ENCODE measurements around the gene SPON2. TPM values are rescaled to one million over a fixed set of nuclear protein-coding genes. Genes with fewer than 3 reads are reported as not detected.

The SPON2 gene
- total RNA-seq: 0.65 and 1.3 TPM in 2 replicates

DNA sequence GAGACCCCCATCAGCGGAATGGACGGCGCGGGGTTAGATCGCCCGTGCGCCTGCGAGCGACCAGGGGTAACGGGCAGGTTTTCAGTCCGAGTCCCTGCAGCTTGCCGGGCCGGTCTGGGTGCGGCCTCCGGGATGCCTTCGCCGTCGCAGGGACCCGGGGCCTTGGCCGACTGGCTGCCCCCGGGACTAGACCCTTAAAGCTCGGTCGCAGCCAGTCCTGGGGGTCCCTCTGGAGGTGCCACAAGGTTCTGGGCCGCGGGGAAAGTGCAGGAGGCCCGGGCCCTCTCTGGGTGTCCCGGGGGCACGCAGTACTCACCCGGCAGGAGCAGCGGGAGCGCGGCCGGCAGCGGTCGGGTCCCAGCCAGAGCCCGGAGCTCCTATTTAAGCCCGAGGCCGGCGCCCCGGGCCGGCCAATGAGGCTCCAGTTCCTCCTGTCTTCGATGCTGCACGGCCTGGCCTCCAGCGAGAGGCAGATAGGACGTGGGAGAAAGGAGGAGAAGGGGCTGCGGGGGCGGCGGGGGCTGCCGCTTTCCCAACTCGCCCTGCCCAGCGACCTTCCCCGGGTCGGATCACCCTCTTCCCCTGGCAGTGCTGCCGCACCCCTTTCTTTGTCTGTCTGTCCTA is at the start of gene SPON2:
SPON2 (minus strand) TSS at position 356 of the 624 bp plus-strand sequence.

Small RNA genes lying within 50 kb of the gene (small RNA-seq; reads per million reads assigned to genes)
- gene RF00554: not detected

Other genes starting within 250 kb of the SPON2 start
- 78.7 and 83.8 TPM in 2 replicates for gene GAK, start 240.3 kb downstream of the SPON2 start, total RNA-seq
- 6.8 and 10.8 TPM in 2 replicates for gene TMEM175, start 240.1 kb downstream of the SPON2 start, total RNA-seq
- gene DGKQ, start 199.0 kb downstream of the SPON2 start, total RNA-seq: 19.1 and 19.9 TPM in 2 replicates
- 13.7 and 18.0 TPM in 2 replicates for gene IDUA, start 185.5 kb downstream of the SPON2 start, total RNA-seq
- under 0.01 and 0.19 TPM in 2 replicates for gene SLC26A1, start 179.2 kb downstream of the SPON2 start, total RNA-seq
- 19.5 and 25.8 TPM in 2 replicates for gene FGFRL1, start 161.0 kb downstream of the SPON2 start, total RNA-seq
- 0.48 and 5.9 TPM in 2 replicates for gene RNF212, start 59.0 kb downstream of the SPON2 start, total RNA-seq
- gene CTBP1, start 76.5 kb upstream of the SPON2 start, total RNA-seq: 259 and 290 TPM in 2 replicates
- 62.4 and 64.1 TPM in 2 replicates for gene MAEA, start 117.3 kb upstream of the SPON2 start, total RNA-seq
- 8.2 and 8.8 TPM in 2 replicates for gene UVSSA, start 174.6 kb upstream of the SPON2 start, total RNA-seq
- not detected in 2 replicates for gene NKX1-1, start 233.9 kb upstream of the SPON2 start, total RNA-seq